K562 (cell line): ENCODE data around the gene NPTXR. TPM values are rescaled to one million over a fixed set of nuclear protein-coding genes. Genes with fewer than 3 reads are reported as not detected.

Experiments
- ATAC-seq: fragments of 200-7000 bp; cut with Tn5 transposase; 3 replicates; pipeline ENCODE4 v1.9.1; 2020; ENCODE audit warnings: moderate library complexity
- BruUV-seq: library from RNA; stranded (reverse); fragments of 400-500 nt; replicated peaks from 2 replicates; lab custom pipeline; 2021; lab: Mats Ljungman, UMichigan
- CTCF ChIA-PET: fragments of 300-600 bp; formaldehyde crosslinking; extraction: SDS; loops from one replicate; lab custom pipeline; 2021; ENCODE audit warnings: low intra/inter-chr PET ratio; lab: Yijun Ruan, JAX
- POLR2A ChIA-PET: fragments of 300-600, 350-650 bp; sonication (Branson Sonifier 250); formaldehyde crosslinking; extraction: SDS; loops from one replicate; lab custom pipeline; 2021; ENCODE audit warnings: antibody characterized with exemption, inconsistent platforms; lab: Yijun Ruan, JAX
- DNase-seq, 4 experiments: peaks; one replicate each; pipeline versions ENCODE4 v3.0.0 to v3.0.0-alpha.2; 2011 to 2018; ENCODE audit warnings: low spot score in 3 of 4, mixed read lengths in 3 of 4; ENCODE audit errors: extremely low read depth in 1 of 4
- FAIRE-seq: peaks from 2 replicates; lab custom pipeline; 2011; peaks lifted over from hg19 to GRCh38; lab: Jason Lieb, UNC
- H2AFZ ChIP-seq: 2 replicates; pipeline ENCODE4 v1.6.0; 2011; ENCODE audit warnings: low read depth, low read length, control low read depth, inconsistent platforms
- H3K27ac ChIP-seq: fragments of 200-600 bp; 3 replicates; pipeline ENCODE4 v1.8.0; 2011; ENCODE audit warnings: low read depth, mild to moderate bottlenecking, control low read depth, inconsistent platforms, low read length, moderate library complexity, mixed read lengths; ENCODE audit errors: extremely low read depth
- H3K27me3 ChIP-seq, 2 experiments: fragments of 300-600 bp in 1 of 2; 2 replicates in 1 of 2; 3 replicates in 1 of 2; pipeline versions ENCODE4 v1.6.0 to v1.8.0; 2011; ENCODE audit warnings: inconsistent platforms in 2 of 2, low read length in 2 of 2, mild to moderate bottlenecking in 1 of 2, mixed read lengths in 1 of 2, moderate library complexity in 1 of 2; ENCODE audit not compliant: control insufficient read depth in 2 of 2, insufficient read depth in 2 of 2
- H3K36me3 ChIP-seq: fragments of 300-600 bp; 3 replicates; pipeline ENCODE4 v1.8.0; 2011; ENCODE audit warnings: mild to moderate bottlenecking, low read length, inconsistent platforms; ENCODE audit not compliant: control insufficient read depth, insufficient read depth
- H3K4me1 ChIP-seq, 2 experiments: fragments of 200-600 bp in 1 of 2; replicated peaks in 1 of 2; 2 replicates in 1 of 2; 3 replicates in 1 of 2; pipeline versions ENCODE4 v1.5.1 to v1.8.0; 2011; ENCODE audit warnings: inconsistent platforms in 2 of 2, low read length in 2 of 2, mild to moderate bottlenecking in 1 of 2, mixed read lengths in 1 of 2, moderate library complexity in 1 of 2; ENCODE audit not compliant: control insufficient read depth in 2 of 2, insufficient read depth in 2 of 2
- H3K4me2 ChIP-seq: 2 replicates; pipeline ENCODE4 v1.6.1; 2011; ENCODE audit warnings: low read length, control low read depth, inconsistent platforms, mixed read lengths; ENCODE audit not compliant: insufficient read depth
- H3K4me3 ChIP-seq: fragments of 200-600 bp; sonication (generic), shearing (Covaris generic); 2 replicates; pipeline ENCODE4 v1.5.1; 2016; ENCODE audit warnings: control low read depth, inconsistent platforms
- H3K79me2 ChIP-seq: fragments of 200-600 bp; 3 replicates; pipeline ENCODE4 v1.8.0; 2011; ENCODE audit warnings: low read length, inconsistent platforms; ENCODE audit not compliant: control insufficient read depth, insufficient read depth
- H3K9ac ChIP-seq, 2 experiments: 2 replicates each; pipeline versions ENCODE4 v1.6.0 to v1.6.1; 2011; ENCODE audit warnings: low read depth in 2 of 2, low read length in 2 of 2, control low read depth in 1 of 2, inconsistent platforms in 1 of 2, mild to moderate bottlenecking in 1 of 2, mixed read lengths in 1 of 2; ENCODE audit not compliant: insufficient read depth in 1 of 2
- H3K9me1 ChIP-seq: one replicate; pipeline ENCODE4 v1.6.0; 2011; ENCODE audit warnings: inconsistent platforms, mild to moderate bottlenecking, low read length, moderate library complexity; ENCODE audit not compliant: control insufficient read depth, insufficient read depth
- H3K9me3 ChIP-seq: replicated peaks from 2 replicates; pipeline ENCODE4 v1.5.1; 2011; ENCODE audit warnings: low read depth, low read length, inconsistent platforms; ENCODE audit not compliant: control insufficient read depth, insufficient read depth
- H4K20me1 ChIP-seq: replicated peaks from 2 replicates; pipeline ENCODE4 v1.6.1; 2011; ENCODE audit warnings: low read length, inconsistent platforms, mixed read lengths; ENCODE audit not compliant: control insufficient read depth, insufficient read depth
- BCOR ChIP-seq: fragments of 450-650 bp; IDR thresholded peaks from 2 replicates; pipeline ENCODE4 v1.6.1; 2016
- CBFA2T3 ChIP-seq: fragments of 450-650 bp; IDR thresholded peaks from 2 replicates; pipeline ENCODE4 v1.6.1; 2017
- CTBP1 ChIP-seq: fragments of 450-650 bp; IDR thresholded peaks from 2 replicates; pipeline ENCODE4 v1.6.1; 2016; ENCODE audit warnings: borderline replicate concordance
- CXXC5 ChIP-seq: fragments of 250-450 bp; sonication (Bioruptor Pico); IDR thresholded peaks from 2 replicates; pipeline ENCODE4 v1.8.0; 2022; ENCODE audit warnings: inconsistent platforms, mild to moderate bottlenecking, moderate library complexity
- DPF2 ChIP-seq: fragments of 450-650 bp; IDR thresholded peaks from 2 replicates; pipeline ENCODE4 v1.6.1; 2016
- ESRRA ChIP-seq: fragments of 450-650 bp; IDR thresholded peaks from 2 replicates; pipeline ENCODE4 v1.6.1; 2014; ENCODE audit warnings: low read depth, mild to moderate bottlenecking, moderate library complexity, borderline replicate concordance
- GATAD2A ChIP-seq: fragments of 450-650 bp; IDR thresholded peaks from 2 replicates; pipeline ENCODE4 v1.6.1; 2017
- NRF1 ChIP-seq, 2 experiments: fragments of 450-650 bp; IDR thresholded peaks in 1 of 2; conservative IDR thresholded peaks in 1 of 2; 2 replicates each; pipeline ENCODE4 v1.6.1; 2014; ENCODE audit warnings: mild to moderate bottlenecking in 2 of 2
- RBFOX2 ChIP-seq: fragments of 200-400 bp; formaldehyde crosslinking; IDR thresholded peaks from 2 replicates; pipeline ENCODE4 v1.6.1; 2017; ENCODE audit warnings: low read depth, mild to moderate bottlenecking, low read length, moderate library complexity
- SMAD4 ChIP-seq: fragments of 250-450 bp; sonication (Bioruptor Pico); conservative IDR thresholded peaks from 2 replicates; pipeline ENCODE4 v1.8.0; 2021; ENCODE audit warnings: inconsistent platforms, mild to moderate bottlenecking, moderate library complexity
- SNRNP70 ChIP-seq: fragments of 200-400 bp; formaldehyde crosslinking; optimal IDR thresholded peaks from 2 replicates; pipeline ENCODE3; 2017; ENCODE audit warnings: low read depth, low read length
- SUPT5H ChIP-seq: fragments of 450-650 bp; IDR thresholded peaks from 2 replicates; pipeline ENCODE4 v1.6.1; 2016
- TARDBP ChIP-seq: fragments of 450-650 bp; IDR thresholded peaks from 2 replicates; pipeline ENCODE4 v1.6.1; 2016
- ZFX ChIP-seq: sonication (generic); formaldehyde crosslinking; IDR thresholded peaks from 2 replicates; pipeline ENCODE4 v1.8.0; 2022; ENCODE audit warnings: mild to moderate bottlenecking, missing genetic modification reagents, moderate library complexity
- WGBS: fragments of 100-300 bp; shearing (Covaris generic); methylation state at CpG from one replicate; pipeline ENCODE4 v1.1.6; 2016; ENCODE audit warnings: low coverage, mixed read lengths; ENCODE audit not compliant: insufficient coverage; ENCODE audit errors: missing lambda C conversion rate; 5-methylcytosine and 5-hydroxymethylcytosine counted together
- in situ Hi-C: fragments of 300-500 bp; cut with MboI; formaldehyde crosslinking; loops from 4 replicates; pipeline ENCODE4 v1.15.0; 2018; ENCODE audit warnings: inconsistent platforms, mixed read lengths
- intact Hi-C: fragments of 100-400 bp; cut with micrococcal nuclease; formaldehyde crosslinking; loops from 2 replicates; pipeline ENCODE4 v1.14.2; 2022
- polyA plus RNA-seq, 8 experiments: library from polyadenylated mRNA; depleted of rRNA in 4 of 8; stranded (reverse) in 5 of 8; unstranded in 3 of 8; fragments of >200 nt; fragmentation: Nextera tagmentation in 2 of 8; fragmentation: Illumina TruSeq in 1 of 8; extraction: Ambion mirVana in 2 of 8; extraction: Trizol in 1 of 8; gene quantifications; 2 replicates each; pipeline versions ENCODE4 v1.2.1 to v1.2.3, GENCODE V29; 2011 to 2014; ENCODE audit warnings: inconsistent platforms in 1 of 8, missing spikeins in 1 of 8
- total RNA-seq, 7 experiments: library from RNA; depleted of rRNA in 6 of 7; stranded (reverse); fragments of >200 nt in 6 of 7; fragmentation: Illumina TruSeq in 2 of 7; extraction: Trizol in 2 of 7; gene quantifications; 2 replicates each; pipeline versions ENCODE4 v1.2.1 to v1.2.3, GENCODE V29; 2011 to 2021; ENCODE audit warnings: low replicate concordance in 1 of 7
- TF ChIP-seq, protein P1 (sequence below), 2 experiments: fragments of 450-650 bp; formaldehyde crosslinking in 1 of 2; IDR thresholded peaks; 2 replicates each; pipeline versions ENCODE4 v1.4.0 to v1.6.1; 2014 to 2020; ENCODE audit warnings: mild to moderate bottlenecking in 2 of 2, borderline replicate concordance in 1 of 2, low read depth in 1 of 2

The NPTXR gene
- total and polyA plus RNA-seq, 9 of the 15 experiments (the other 6 are each of a cell fraction or from before 2014, with no cell fraction given): 0.01 to 3.1 (median 1.1) TPM

DNA sequence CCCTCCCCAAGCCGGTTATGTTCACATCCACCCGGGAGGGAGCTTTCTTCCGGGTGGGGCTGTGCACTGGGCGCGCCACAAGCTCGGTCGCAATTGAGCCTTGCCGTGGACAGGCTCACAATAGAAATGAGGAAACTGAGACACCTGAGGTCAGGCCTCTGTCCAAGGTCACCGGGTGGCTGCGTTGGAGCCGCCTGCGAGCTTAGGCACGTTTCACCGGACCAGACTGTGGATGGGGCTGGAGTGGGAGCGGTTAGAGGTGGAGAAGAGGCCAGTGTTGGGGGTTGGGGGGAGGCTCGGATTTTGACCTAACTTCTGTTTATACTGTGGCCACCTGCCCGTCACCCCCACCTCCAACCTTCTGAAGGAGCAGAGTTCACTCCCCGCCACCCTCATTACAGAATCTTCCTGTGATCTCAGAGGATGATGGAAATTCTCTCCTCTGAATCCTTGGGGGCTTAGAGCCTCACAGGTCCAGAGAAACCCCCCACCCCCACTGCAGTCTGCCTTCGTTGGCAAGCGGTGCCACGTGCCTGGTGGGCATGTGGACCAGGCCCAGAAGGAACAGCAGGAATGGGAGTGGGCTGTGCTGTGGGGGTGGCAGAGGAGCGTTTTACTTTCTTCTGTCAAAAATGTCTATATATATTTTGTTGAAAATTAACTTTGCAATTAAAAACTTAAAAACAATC lies 631 bp upstream of the NPTXR start:
- intact Hi-C loops (loop anchor here (5.0 kb wide), 1 partner anchor 77 kb away; no protein-coding TSS in a partner anchor), in situ Hi-C loops (no loop called here)
- peak overlapping the region in 1 of 2 experiments; percentile 83; a peak in 3 of 4 replicates for H3K9ac ChIP-seq
- no peaks in the 10 kb centered on the region for H3K79me2 ChIP-seq
- H3K4me1 ChIP-seq: peaks cover 13 to 49% of the 10 kb centered on the region in 2 experiments; a peak in 4 of 5 replicates
- ChIA-PET CTCF (no interaction called here), POLR2A (interaction anchor here (0.6 to 1.9 kb wide), 3 partner anchors 27 to 75 kb away, joined by 3 to 6 read pairs (median 4); no protein-coding TSS in a partner anchor)
- FAIRE-seq (peak; percentile 51), ATAC-seq (peak; percentile 51), DNase-seq (peak in 1 of 4 experiments; percentile 56)
- H2AFZ ChIP-seq: peak overlapping the region; percentile 62
- H3K9me3 ChIP-seq: no peaks in the 10 kb centered on the region
- H3K4me2 ChIP-seq: peak overlapping the region; percentile 26; the same call in 1 of the 2 replicates
- H3K27me3 ChIP-seq: no peaks in the 10 kb centered on the region
- H3K9me1 ChIP-seq: peaks cover 3% of the 10 kb centered on the region
- no TSS peak for BruUV-seq
- H3K4me3 ChIP-seq: peak overlapping the region; percentile 38
- peak overlapping the region; percentile 65; the same call in 1 of the 3 replicates for H3K27ac ChIP-seq
- no peaks in the 10 kb centered on the region for H3K36me3 ChIP-seq
- TF ChIP-seq CBFA2T3 (peak; percentile 26; the same call in 1 of the 2 replicates), SMAD4 (CRISPR knock-in tag) (0 out of 2 replicates have a peak, but pooled peaks have one; percentile 9), TARDBP (no peak), GATAD2A (0 out of 2 replicates have a peak, but pooled peaks have one; percentile 31), NRF1 (conservative IDR thresholded peaks at IDR 0.05 in 1 of 2, IDR thresholded peaks at IDR 0.05 in 1 of 2) (peak in 1 of 2 experiments; percentile 37; a peak in 1 of 4 replicates), ESRRA (peak; percentile 90), ZFX (CRISPR knock-in tag) (peak; percentile 37; the same call in 1 of the 2 replicates), RBFOX2 (peak; percentile 42; the same call in 1 of the 2 replicates), BCOR (0 out of 2 replicates have a peak, but pooled peaks have one; percentile 17), SNRNP70 (no peak), DPF2 (0 out of 2 replicates have a peak, but pooled peaks have one; percentile 26), SUPT5H (no peak), CTBP1 (0 out of 2 replicates have a peak, but pooled peaks have one; percentile 12), CXXC5 (0 out of 2 replicates have a peak, but pooled peaks have one; percentile 5)
- TF ChIP-seq, protein P1, sequence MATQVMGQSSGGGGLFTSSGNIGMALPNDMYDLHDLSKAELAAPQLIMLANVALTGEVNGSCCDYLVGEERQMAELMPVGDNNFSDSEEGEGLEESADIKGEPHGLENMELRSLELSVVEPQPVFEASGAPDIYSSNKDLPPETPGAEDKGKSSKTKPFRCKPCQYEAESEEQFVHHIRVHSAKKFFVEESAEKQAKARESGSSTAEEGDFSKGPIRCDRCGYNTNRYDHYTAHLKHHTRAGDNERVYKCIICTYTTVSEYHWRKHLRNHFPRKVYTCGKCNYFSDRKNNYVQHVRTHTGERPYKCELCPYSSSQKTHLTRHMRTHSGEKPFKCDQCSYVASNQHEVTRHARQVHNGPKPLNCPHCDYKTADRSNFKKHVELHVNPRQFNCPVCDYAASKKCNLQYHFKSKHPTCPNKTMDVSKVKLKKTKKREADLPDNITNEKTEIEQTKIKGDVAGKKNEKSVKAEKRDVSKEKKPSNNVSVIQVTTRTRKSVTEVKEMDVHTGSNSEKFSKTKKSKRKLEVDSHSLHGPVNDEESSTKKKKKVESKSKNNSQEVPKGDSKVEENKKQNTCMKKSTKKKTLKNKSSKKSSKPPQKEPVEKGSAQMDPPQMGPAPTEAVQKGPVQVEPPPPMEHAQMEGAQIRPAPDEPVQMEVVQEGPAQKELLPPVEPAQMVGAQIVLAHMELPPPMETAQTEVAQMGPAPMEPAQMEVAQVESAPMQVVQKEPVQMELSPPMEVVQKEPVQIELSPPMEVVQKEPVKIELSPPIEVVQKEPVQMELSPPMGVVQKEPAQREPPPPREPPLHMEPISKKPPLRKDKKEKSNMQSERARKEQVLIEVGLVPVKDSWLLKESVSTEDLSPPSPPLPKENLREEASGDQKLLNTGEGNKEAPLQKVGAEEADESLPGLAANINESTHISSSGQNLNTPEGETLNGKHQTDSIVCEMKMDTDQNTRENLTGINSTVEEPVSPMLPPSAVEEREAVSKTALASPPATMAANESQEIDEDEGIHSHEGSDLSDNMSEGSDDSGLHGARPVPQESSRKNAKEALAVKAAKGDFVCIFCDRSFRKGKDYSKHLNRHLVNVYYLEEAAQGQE (IDR thresholded peaks at IDR 0.05; ENCODE audit: borderline replicate concordance): peak; percentile 15; the same call in 1 of the 2 replicates
- TF ChIP-seq, protein P1 (CRISPR knock-in tag; IDR thresholded peaks at IDR 0.05; ENCODE audit: low read depth): no peak
- no peaks in the 10 kb centered on the region for H4K20me1 ChIP-seq
- WGBS: 31% methylated on average over 13 of the region's 22 CpGs
